CD4-positive, alpha-beta T cell treated with Interleukin-15 for 4 hours (primary cell): Measurements from ENCODE around the gene CDH12.

Experiments
- DNase-seq: peaks from one replicate; pipeline ENCODE4 v3.0.0-alpha.2; 2020; ENCODE audit warnings: low spot score

CDH12 gene

GRCh38 chr5:21820527-21820926 lies 1032.6 kb downstream of the CDH12 start:
- no peak for DNase-seq

DNA sequence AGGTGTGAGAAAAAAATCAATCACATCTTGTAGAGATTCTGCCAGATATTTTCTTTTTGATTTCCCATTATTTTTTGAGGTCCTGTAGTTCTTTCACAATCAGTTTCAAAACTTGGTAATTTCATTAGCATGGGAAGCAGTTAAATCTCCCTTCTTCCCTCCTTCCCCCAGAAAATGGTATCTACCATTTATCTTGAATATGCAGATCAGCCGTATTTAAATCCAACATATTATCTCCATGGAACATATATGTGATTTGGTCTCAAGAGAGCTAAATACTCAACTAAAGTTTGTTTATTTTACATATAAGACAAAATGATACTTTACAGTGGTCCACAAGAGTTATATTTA lies 1034.8 kb downstream of the CDH12 start:
- no peak for DNase-seq

GRCh38 chr5:21817668-21818369 lies 1035.3 kb downstream of the CDH12 start:
- no peak for DNase-seq

DNA sequence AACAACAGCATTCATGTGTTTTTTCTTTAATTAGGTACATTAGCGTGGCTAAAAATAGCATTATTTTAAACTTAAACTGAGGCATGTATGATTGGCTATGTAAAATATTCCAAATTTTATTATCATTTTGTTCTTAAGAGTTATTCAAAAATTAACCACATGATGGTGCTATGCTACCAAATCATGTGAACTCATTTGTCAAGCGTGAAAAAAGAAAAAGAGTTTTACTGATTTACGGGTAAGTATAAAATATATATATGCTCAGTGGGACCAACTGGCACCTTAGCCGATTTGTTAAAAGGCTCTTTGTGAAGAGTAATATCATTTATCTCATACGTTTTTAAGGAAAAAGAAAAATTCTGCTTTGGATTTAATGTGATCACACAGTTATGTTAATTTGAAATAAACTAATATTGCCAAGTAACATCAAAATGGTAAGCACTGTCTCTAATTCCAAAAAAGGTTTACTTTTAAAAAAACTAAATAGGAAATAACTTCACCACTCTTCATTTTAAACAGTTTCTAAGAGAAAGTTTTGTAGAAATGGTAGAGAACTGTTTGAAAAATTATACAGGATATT lies 1042.3 kb downstream of the CDH12 start:
- no peak for DNase-seq

- no peak for DNase-seq
These were observed 1043.5 kb downstream of the CDH12 start for GRCh38 chr5:21809611-21810010.

- no peak for DNase-seq
These were observed 1045.2 kb downstream of the CDH12 start for GRCh38 chr5:21807953-21808352.

GRCh38 chr5:21806943-21807342 lies 1046.2 kb downstream of the CDH12 start:
- no peak for DNase-seq

DNA sequence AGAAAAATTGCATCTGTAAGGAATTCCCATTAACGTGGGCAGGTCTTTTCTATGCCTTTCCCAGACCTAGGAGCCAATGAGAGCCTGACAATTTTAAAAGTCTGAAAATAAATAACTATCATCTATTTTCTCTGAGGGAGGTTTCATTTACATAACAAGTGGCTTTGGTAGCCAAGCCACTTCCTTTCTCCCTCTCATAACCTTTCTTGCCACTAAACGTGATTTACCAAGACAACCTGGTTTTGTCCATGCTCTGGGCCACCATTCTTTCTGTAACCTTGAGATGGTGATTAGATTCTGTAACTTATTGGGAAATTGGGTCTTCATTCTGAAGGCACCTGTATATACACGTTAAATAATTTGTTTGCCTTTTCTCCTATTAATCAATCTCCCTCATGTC lies 1046.9 kb downstream of the CDH12 start:
- no peak for DNase-seq

DNA sequence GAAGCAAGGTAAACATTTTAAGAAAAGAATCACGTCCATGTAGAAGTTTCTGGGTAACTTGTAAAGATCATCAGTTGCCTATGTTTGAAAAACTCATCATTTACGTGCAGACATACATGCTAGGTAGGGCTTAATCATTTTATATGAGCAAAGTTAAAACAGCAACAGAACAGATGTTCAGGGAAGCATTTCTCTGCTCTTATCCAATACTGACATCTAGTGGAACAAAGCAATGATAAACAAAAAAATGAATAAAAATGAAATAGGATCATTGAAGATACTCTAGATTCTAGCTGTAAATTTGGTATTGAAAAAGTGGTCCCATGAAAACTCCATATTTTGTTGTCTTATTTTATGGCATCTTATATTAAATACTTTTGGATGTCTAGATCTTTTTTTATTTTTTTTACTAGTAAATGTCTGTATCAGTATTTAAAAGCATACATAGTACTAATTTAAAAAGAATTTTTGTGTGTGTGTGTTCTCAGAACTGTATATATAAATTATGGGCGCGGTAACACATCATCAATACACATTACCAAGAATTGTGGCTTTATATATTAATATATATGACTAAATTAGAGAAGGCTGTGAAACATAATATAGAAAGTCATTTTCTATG lies 1050.2 kb downstream of the CDH12 start:
- DNase-seq, result no peak

DNA sequence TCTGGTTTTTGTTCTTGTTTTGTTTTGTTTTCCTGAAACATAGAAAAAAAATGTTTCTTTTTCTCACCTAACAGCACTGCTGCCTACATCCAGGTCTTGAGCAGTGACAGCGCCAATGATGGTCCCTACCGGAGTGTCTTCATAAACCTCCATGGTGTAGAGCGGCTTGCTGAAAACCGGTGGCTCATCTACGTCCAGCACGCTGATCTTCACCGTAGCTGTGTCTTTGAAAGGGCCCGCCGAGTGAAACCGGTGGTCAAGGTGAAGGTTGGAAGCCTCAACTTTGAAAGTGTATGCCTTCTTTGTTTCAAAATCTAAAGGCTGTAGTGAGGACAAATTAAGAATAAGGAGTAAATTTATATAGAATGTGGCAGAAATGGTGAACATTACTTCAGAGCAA lies 1051.0 kb downstream of the CDH12 start:
- DNase-seq, result no peak

DNA sequence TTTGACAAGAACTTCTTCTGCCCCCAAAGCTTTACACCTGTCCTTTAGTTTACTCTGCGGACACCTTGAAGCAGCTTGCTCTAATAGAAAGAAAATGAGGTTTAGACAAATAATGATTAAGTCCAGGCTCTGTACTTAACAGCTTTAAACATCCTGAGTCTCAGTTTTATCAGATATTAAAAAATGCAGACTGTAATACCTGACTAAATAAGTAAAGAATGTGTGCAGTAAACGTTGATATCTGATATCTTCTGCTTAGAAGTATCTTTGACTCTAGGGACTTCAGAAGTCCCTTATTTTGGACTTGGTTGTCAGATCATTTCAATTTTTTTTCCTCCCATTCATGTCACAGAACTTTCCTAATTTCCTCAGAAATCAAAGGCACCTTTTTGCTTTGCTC lies 1060.4 kb downstream of the CDH12 start:
- DNase-seq, result no peak

DNA sequence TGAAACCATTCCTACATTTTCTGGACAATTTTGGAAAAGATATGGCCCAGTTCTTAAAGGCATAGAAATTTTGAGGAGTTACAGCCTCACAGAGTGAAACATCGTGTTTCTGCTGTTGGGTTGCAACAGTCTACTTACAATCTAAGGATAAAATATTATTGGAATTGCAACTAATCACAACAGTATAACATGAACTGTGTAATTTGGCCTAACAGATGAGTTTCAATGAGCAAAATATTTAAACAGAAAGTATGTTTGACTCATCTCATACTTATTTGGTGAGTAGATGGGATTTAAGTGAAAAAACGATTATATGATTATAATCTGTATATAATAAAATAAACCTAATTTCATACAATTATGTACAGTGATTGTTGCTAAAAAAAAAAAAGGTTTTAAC lies 1061.8 kb downstream of the CDH12 start:
- no peak for DNase-seq

DNA sequence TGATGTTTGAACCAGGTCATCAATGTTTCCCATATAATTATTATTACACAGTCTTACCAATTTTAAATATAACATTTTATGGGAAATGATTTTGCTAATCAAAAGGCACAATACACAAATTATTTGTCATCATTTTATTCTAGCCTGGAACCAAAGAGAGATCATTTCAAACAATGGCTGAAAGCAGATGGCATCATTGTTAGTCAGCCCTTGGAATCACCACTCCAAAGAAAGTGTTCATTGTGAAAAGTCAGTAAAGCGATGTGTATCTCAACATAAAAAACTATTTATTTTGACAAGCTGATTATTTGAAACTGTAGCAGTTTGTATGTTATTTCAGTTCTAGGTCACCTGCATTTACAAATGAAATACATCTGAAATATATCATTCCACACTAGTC lies 1068.7 kb downstream of the CDH12 start:
- DNase-seq, result no peak

DNA sequence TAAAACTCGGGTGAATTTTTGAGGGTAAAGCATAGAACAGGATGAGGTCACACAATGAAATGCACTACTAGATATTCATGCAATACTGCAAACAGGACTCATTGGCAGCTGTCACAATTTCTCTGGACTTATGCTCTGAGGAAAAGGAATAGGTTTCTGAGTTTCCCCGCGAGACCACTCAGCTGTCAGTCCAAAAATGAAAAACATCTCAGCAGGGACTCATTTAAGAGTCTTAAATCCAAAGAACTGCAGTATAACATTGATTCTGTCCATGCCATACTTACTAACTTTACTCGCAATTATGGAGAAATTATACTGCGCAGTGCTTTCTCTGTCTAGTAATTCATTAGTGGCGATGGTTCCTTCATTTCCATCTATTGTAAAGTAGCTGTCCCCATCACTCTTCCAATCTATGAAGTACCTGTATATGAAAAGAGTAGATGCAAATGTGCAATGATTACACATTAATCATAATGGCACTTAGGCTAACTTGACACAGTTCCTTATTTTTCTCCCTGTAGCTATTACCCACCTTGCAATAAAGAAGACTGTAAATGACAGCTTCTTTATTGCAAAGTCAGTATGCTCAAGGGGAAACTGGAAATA lies 1070.0 kb downstream of the CDH12 start:
- DNase-seq, result no peak

DNA sequence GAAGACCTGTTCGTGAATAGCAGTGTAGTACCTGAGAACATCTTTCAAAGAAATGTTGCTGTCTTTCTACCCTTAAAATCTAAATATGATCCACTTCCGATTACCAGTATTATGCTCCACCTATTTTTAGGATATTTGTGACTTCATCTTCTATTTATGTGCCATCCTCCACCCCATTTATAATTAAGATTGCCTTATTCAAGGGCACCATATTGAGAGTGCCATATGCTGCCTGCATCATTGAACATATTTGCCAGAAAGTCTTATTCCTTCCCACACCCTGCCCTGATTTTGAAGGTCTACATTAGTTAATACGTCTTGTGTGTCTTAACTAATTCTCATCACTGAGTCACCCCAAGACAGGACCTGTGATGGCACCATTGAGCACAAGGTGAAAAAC lies 1076.7 kb downstream of the CDH12 start:
- no peak for DNase-seq

GRCh38 chr5:21774801-21775200 lies 1078.3 kb downstream of the CDH12 start:
- no peak for DNase-seq

- DNase-seq, result no peak
These were observed 1078.9 kb downstream of the CDH12 start for GRCh38 chr5:21774281-21774680.

GRCh38 chr5:21773456-21773855 lies 1079.7 kb downstream of the CDH12 start:
- DNase-seq, result no peak

DNA sequence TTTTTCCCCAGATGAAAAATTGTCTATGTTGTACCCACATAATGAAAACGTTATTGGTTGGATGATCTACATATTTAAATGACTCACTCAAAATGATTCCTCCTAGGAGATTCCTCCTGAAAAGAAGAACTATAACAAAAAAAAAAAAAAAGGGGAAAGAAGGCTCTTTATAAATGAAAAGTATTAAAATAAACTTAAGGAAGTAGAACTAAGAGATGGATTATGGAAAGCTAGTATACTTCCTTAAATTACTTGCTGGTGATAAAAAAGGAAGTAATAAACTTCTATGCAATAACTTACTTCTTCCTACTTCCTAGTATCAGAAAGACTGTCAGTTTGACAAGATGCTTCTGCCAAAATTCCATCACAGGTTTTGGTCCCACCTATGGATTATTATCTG lies 1087.7 kb downstream of the CDH12 start:
- DNase-seq, result no peak

DNA sequence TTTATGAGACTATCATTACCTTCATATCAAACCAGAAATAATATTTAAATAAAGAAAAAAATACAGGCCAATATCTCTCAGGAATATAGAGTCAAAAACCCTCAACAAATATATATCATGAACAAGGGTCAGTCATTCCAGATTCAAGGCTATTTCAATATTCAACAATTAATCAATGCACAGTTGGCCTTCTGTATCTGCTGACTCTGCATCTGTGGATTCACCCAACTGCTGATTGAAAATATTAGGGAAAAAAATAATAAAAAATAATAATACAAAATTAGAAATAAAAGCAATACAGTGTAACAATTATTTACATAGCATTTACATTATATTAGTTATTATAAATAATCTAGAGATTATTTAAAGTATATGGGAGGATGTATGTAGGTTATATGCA lies 1114.0 kb downstream of the CDH12 start:
- no peak for DNase-seq

GRCh38 chr5:21723500-21723899 lies 1129.6 kb downstream of the CDH12 start:
- DNase-seq, result no peak

DNA sequence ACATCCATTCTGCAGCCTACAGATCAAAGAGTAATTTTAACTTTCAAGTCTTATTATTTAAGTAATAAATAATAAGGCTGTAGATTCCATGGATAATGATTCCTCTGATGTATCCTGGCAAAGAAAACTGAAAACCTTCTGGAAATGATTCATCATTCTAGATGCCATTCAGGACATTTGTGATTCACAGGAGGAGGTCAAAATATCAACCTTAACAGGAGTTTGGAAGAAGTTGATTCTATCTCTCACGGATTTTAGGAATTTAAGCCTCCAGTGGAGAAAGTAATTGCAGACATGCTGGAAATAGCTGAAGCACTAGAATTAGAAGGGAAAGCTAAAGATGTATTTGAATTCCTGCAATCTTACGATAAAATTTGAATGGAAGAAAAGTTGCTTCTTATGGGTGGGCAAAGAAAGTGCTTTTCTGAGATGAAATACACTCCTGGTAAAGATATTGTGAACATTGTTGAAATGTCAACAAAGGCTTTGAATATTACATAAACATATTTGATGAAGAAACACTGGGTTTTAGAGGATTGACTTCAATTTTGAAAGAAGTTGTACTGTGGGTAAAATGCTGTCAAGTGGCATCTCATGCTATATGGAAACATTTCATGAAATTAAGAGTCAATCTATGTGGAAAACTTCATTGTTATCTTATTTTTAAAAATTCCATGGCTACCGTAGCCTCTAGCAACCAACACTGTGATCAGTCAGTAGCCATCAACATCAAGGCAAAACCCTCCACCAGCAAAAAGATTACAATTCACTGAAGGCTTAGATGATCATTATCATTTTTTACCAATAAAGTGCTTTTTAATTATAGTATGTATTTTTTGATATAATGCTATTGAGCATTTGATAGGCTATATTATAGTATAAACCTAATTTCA lies 1141.0 kb downstream of the CDH12 start:
- no peak for DNase-seq
